GM23248 (cell line): ENCODE data around the gene HAPSTR1.

ENCODE experiments used
- EZH2 ChIP-seq: fragments of 200-600 bp; sonication (generic); IDR thresholded peaks from 2 replicates; pipeline ENCODE4 v1.6.1; 2018; ENCODE audit warnings: antibody characterized with exemption, mild to moderate bottlenecking; ENCODE audit not compliant: insufficient read depth, poor library complexity, severe bottlenecking
- EZH2phosphoT487 ChIP-seq: fragments of 200-600 bp; sonication (generic); IDR thresholded peaks from 2 replicates; pipeline ENCODE4 v1.6.1; 2018; ENCODE audit warnings: antibody characterized with exemption, moderate library complexity, mild to moderate bottlenecking, low read depth; ENCODE audit not compliant: insufficient read depth

GRCh38 chr16:9054460-9054859, 37.0 kb upstream of the HAPSTR1 start:
- no peak for TF ChIP-seq EZH2
- no peak for TF ChIP-seq EZH2phosphoT487
